HG03108 (cell line): ENCODE data around the gene TGIF1.
"Not testable (repeated sequence)": the region's sequence is repeated elsewhere in the genome, so short reads cannot be mapped to it uniquely, and the experiment has no call there.

Source experiments
- ATAC-seq: cut with Tn5 transposase; IDR thresholded peaks from one replicate; pipeline ENCODE4 v1.9.1; 2021; ENCODE audit warnings: moderate library complexity; ENCODE audit not compliant: unreplicated experiment

Gene TGIF1

GRCh38 chr18:3450012-3450798 is at the start of gene TGIF1:
Gene TGIF1 (plus strand): TSS chr18:3450172. CDS start chr18:3450490, 318 bp downstream.
- no peak for ATAC-seq

GRCh38 chr18:3400567-3401296 is 49.2 kb upstream of the TGIF1 start:
- ATAC-seq, result no peak

- ATAC-seq, result peak; percentile 81
These were observed 48.0 kb upstream of the TGIF1 start for GRCh38 chr18:3401669-3402620.

GRCh38 chr18:3402982-3403451 is 47.0 kb upstream of the TGIF1 start:
- no peak for ATAC-seq

- ATAC-seq, result no peak
These were observed 44.3 kb upstream of the TGIF1 start for GRCh38 chr18:3405713-3406112.

GRCh38 chr18:3408107-3408506 is 41.9 kb upstream of the TGIF1 start:
- ATAC-seq, result no peak

GRCh38 chr18:3409811-3410210 is 40.2 kb upstream of the TGIF1 start:
- ATAC-seq, result no peak

GRCh38 chr18:3410273-3410672 is 39.7 kb upstream of the TGIF1 start:
- ATAC-seq, result no peak

GRCh38 chr18:3410876-3411275 is 39.1 kb upstream of the TGIF1 start:
- not testable (repeated sequence) for ATAC-seq

GRCh38 chr18:3411327-3411726 is 38.6 kb upstream of the TGIF1 start:
- no peak for ATAC-seq

GRCh38 chr18:3411854-3412268 is 38.1 kb upstream of the TGIF1 start:
- ATAC-seq, result no peak

- ATAC-seq, result not testable (repeated sequence)
These were observed 37.4 kb upstream of the TGIF1 start for GRCh38 chr18:3412528-3412927.

GRCh38 chr18:3415110-3415509 is 34.9 kb upstream of the TGIF1 start:
- ATAC-seq, result no peak

- no peak for ATAC-seq
These were observed 31.9 kb upstream of the TGIF1 start for GRCh38 chr18:3418083-3418482.

GRCh38 chr18:3420919-3421279 is 29.1 kb upstream of the TGIF1 start:
- no peak for ATAC-seq

- no peak for ATAC-seq
These were observed 27.1 kb upstream of the TGIF1 start for GRCh38 chr18:3422905-3423304.

GRCh38 chr18:3424280-3424890 is 25.6 kb upstream of the TGIF1 start:
- no peak for ATAC-seq

GRCh38 chr18:3425030-3425429 is 24.9 kb upstream of the TGIF1 start:
- no peak for ATAC-seq

- no peak for ATAC-seq
These were observed 24.5 kb upstream of the TGIF1 start for GRCh38 chr18:3425446-3425845.

GRCh38 chr18:3426074-3426473 is 23.9 kb upstream of the TGIF1 start:
- ATAC-seq, result no peak

GRCh38 chr18:3427944-3428343 is 22.0 kb upstream of the TGIF1 start:
- ATAC-seq, result no peak
